H9 (cell line): ENCODE measurements around the gene P2RX5. TPM values are rescaled to one million over a fixed set of nuclear protein-coding genes. Genes with fewer than 3 reads are reported as not detected.

Source experiments
- DNase-seq: peaks from one replicate; pipeline ENCODE4 v3.0.0-alpha.2; 2017
- H2AFZ ChIP-seq: one replicate; pipeline ENCODE4 v1.6.1; 2013; ENCODE audit warnings: mild to moderate bottlenecking, low read length, control low read depth, moderate library complexity
- H2AK5ac ChIP-seq: 2 replicates; pipeline ENCODE4 v1.6.1; 2013; ENCODE audit warnings: low read length, control low read depth, mixed read lengths; ENCODE audit not compliant: insufficient read length
- H2BK120ac ChIP-seq: one replicate; pipeline ENCODE4 v1.6.1; 2013; ENCODE audit warnings: low read depth, mild to moderate bottlenecking, low read length, control low read depth, inconsistent platforms; ENCODE audit not compliant: poor library complexity, severe bottlenecking
- H2BK12ac ChIP-seq: 2 replicates; pipeline ENCODE4 v1.6.1; 2013; ENCODE audit warnings: low read length, control low read depth, mixed read lengths, low read depth; ENCODE audit not compliant: insufficient read length
- H2BK15ac ChIP-seq: 2 replicates; pipeline ENCODE4 v1.6.1; 2013; ENCODE audit warnings: low read depth, low read length, control low read depth
- H2BK20ac ChIP-seq: one replicate; pipeline ENCODE4 v1.6.1; 2013; ENCODE audit warnings: low read depth, mild to moderate bottlenecking, low read length, control low read depth, inconsistent platforms; ENCODE audit not compliant: poor library complexity, severe bottlenecking
- H2BK5ac ChIP-seq: 2 replicates; pipeline ENCODE4 v1.6.1; 2013; ENCODE audit warnings: low read length, control low read depth, mixed read lengths; ENCODE audit not compliant: insufficient read length
- H3K14ac ChIP-seq: 2 replicates; pipeline ENCODE4 v1.6.1; 2013; ENCODE audit warnings: low read length, control low read depth; ENCODE audit not compliant: insufficient read depth
- H3K18ac ChIP-seq: 2 replicates; pipeline ENCODE4 v1.6.1; 2013; ENCODE audit warnings: low read depth, mild to moderate bottlenecking, mixed read lengths, low read length, control low read depth; ENCODE audit not compliant: insufficient read length
- H3K23ac ChIP-seq: 2 replicates; pipeline ENCODE4 v1.6.1; 2013; ENCODE audit warnings: low read length, control low read depth, mixed read lengths, low read depth; ENCODE audit not compliant: insufficient read length
- H3K23me2 ChIP-seq: 2 replicates; pipeline ENCODE4 v1.6.1; 2013; ENCODE audit warnings: low read depth, mild to moderate bottlenecking, mixed read lengths, low read length, control low read depth; ENCODE audit not compliant: insufficient read length, poor library complexity, severe bottlenecking
- H3K27ac ChIP-seq: 2 replicates; pipeline ENCODE4 v1.5.1; 2013; ENCODE audit warnings: low read length, control low read depth, mixed read lengths, low read depth; ENCODE audit not compliant: insufficient read length
- H3K27me3 ChIP-seq: 2 replicates; pipeline ENCODE4 v1.6.1; 2013; ENCODE audit warnings: low read length, control low read depth, inconsistent platforms; ENCODE audit not compliant: insufficient read depth
- H3K4ac ChIP-seq: 2 replicates; pipeline ENCODE4 v1.6.1; 2013; ENCODE audit warnings: low read depth, mild to moderate bottlenecking, control low read depth, inconsistent platforms, low read length, moderate library complexity
- H3K4me1 ChIP-seq: 2 replicates; pipeline ENCODE4 v1.6.1; 2013; ENCODE audit warnings: low read length, control low read depth, inconsistent platforms; ENCODE audit not compliant: insufficient read depth
- H3K4me2 ChIP-seq: 2 replicates; pipeline ENCODE4 v1.6.1; 2013; ENCODE audit warnings: low read length, control low read depth, mixed read lengths; ENCODE audit not compliant: insufficient read length, insufficient read depth
- H3K56ac ChIP-seq: 2 replicates; pipeline ENCODE4 v1.6.1; 2013; ENCODE audit warnings: low read depth, mild to moderate bottlenecking, mixed read lengths, low read length, control low read depth; ENCODE audit not compliant: insufficient read length
- H3K79me1 ChIP-seq: 2 replicates; pipeline ENCODE4 v1.6.1; 2013; ENCODE audit warnings: low read depth, mild to moderate bottlenecking, moderate library complexity, low read length, control low read depth, inconsistent platforms; ENCODE audit not compliant: insufficient read depth, poor library complexity, severe bottlenecking
- H3K79me2 ChIP-seq: 2 replicates; pipeline ENCODE4 v1.6.1; 2013; ENCODE audit warnings: low read length, control low read depth, inconsistent platforms; ENCODE audit not compliant: insufficient read depth
- H3K9ac ChIP-seq: 2 replicates; pipeline ENCODE4 v1.6.1; 2013; ENCODE audit warnings: low read length, control low read depth, mixed read lengths; ENCODE audit not compliant: insufficient read length; ENCODE audit errors: extremely low read depth
- H3K9me3 ChIP-seq: one replicate; pipeline ENCODE4 v1.6.1; 2013; ENCODE audit warnings: low read depth, low read length, inconsistent platforms; ENCODE audit not compliant: control insufficient read depth
- H3T11ph ChIP-seq: one replicate; pipeline ENCODE4 v1.6.1; 2013; ENCODE audit warnings: mild to moderate bottlenecking, low read length, control low read depth, inconsistent platforms
- H4K20me1 ChIP-seq: one replicate; pipeline ENCODE4 v1.6.1; 2013; ENCODE audit not compliant: control insufficient read depth, insufficient read length, insufficient read depth
- H4K5ac ChIP-seq: 2 replicates; pipeline ENCODE4 v1.6.1; 2013; ENCODE audit warnings: low read depth, mild to moderate bottlenecking, mixed read lengths, low read length, control low read depth; ENCODE audit not compliant: insufficient read length
- H4K8ac ChIP-seq: replicated peaks from 2 replicates; pipeline ENCODE4 v1.6.1; 2013; ENCODE audit warnings: low read length, control low read depth, mixed read lengths, low read depth; ENCODE audit not compliant: insufficient read length
- H4K91ac ChIP-seq: 2 replicates; pipeline ENCODE4 v1.6.1; 2013; ENCODE audit warnings: low read depth, mild to moderate bottlenecking, moderate library complexity, mixed read lengths, low read length, control low read depth; ENCODE audit not compliant: insufficient read length
- H3K27ac Mint-ChIP-seq, 3 experiments: 2 replicates in 2 of 3; 3 replicates in 1 of 3; pipeline ENCODE4 v1.8.0; 2020 to 2021; ENCODE audit warnings: mixed read lengths in 3 of 3, mild to moderate bottlenecking in 1 of 3, moderate library complexity in 1 of 3
- H3K27me3 Mint-ChIP-seq: 2 replicates; pipeline ENCODE4 v1.8.0; 2021; ENCODE audit warnings: low read depth, mild to moderate bottlenecking, moderate library complexity, mixed read lengths
- H3K36me3 Mint-ChIP-seq, 3 experiments: 2 replicates in 2 of 3; 3 replicates in 1 of 3; pipeline ENCODE4 v1.8.0; 2020 to 2021; ENCODE audit warnings: low read depth in 3 of 3, mixed read lengths in 3 of 3; ENCODE audit not compliant: insufficient read depth in 1 of 3
- H3K4me1 Mint-ChIP-seq, 2 experiments: 2 replicates each; pipeline ENCODE4 v1.8.0; 2020; ENCODE audit warnings: mixed read lengths in 2 of 2
- H3K4me3 Mint-ChIP-seq, 2 experiments: 2 replicates in 1 of 2; 3 replicates in 1 of 2; pipeline ENCODE4 v1.8.0; 2020 to 2021; ENCODE audit warnings: mild to moderate bottlenecking in 2 of 2, mixed read lengths in 2 of 2, moderate library complexity in 1 of 2
- H3K9me3 Mint-ChIP-seq, 2 experiments: 2 replicates in 1 of 2; 3 replicates in 1 of 2; pipeline ENCODE4 v1.8.0; 2020; ENCODE audit warnings: mild to moderate bottlenecking in 2 of 2, mixed read lengths in 2 of 2, moderate library complexity in 1 of 2
- WGBS: extraction: QIAGEN DNeasy Blood & Tissue Kit; methylation state at CpG from one replicate; pipeline ENCODE4 v1.1.7; 2013; ENCODE audit warnings: missing lambda C conversion rate, low lambda C conversion rate, mixed read lengths; ENCODE audit not compliant: insufficient read length; ENCODE audit errors: extremely low coverage; 5-methylcytosine and 5-hydroxymethylcytosine counted together
- total RNA-seq: library from RNA; stranded (reverse); gene quantifications from 2 replicates; pipeline ENCODE4 v1.2.1, GENCODE V29; 2021
- TF ChIP-seq, protein P1 (sequence below): fragments of 200-600 bp; sonication (generic); conservative IDR thresholded peaks from 3 replicates; pipeline ENCODE4 v1.8.0; 2021; ENCODE audit warnings: antibody characterized with exemption, mild to moderate bottlenecking

The P2RX5 gene
- total RNA-seq, 1 experiment from 2014 or later = 4.7 TPM

DNA sequence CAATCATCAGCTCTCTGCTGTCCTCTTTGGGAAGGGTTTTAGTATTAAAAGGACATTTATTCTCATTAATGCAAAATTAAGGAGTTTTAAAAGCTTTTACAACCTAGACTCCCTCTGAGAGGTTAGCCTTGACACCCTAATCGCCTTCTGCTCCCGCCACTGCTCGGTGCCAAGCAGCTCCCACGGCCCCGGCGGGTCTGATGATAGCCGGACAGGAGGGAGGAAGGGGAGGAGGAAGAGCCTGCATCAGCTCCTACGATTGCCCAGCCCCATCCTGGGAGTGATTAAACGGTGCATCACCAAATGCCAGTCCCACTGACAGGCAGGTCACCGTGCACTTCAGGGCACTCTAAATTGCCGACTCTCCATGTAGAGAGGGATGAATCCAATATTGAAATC, 68.2 kb downstream of the P2RX5 start:
- no CpG with 5 or more reads among the region's 11 CpGs for WGBS
- Histone ChIP-seq H3K4ac (no peak overlapping the region), H3K27ac (no peak overlapping the region), H2BK12ac (no peak overlapping the region), H2AK5ac (no peak overlapping the region), H3K79me1 (peaks cover 5% of the 10 kb centered on the region), H3K79me2 (0 out of 2 replicates have a peak, but pooled peaks cover 2% of the 10 kb centered on the region), H3K27me3 (no peaks in the 10 kb centered on the region), H4K5ac (no peak overlapping the region), H4K91ac (no peak overlapping the region), H2BK5ac (no peak overlapping the region), H3K23ac (no peak overlapping the region), H3K14ac (no peak overlapping the region), H3K23me2 (no peaks in the 10 kb centered on the region), H3T11ph (no peak overlapping the region), H4K8ac (no peak overlapping the region), H2AFZ (no peak overlapping the region), H3K56ac (no peak overlapping the region), H3K18ac (no peak overlapping the region), H3K4me1 (no peaks in the 10 kb centered on the region), H2BK15ac (no peak overlapping the region), H3K9me3 (no peaks in the 10 kb centered on the region), H4K20me1 (no peaks in the 10 kb centered on the region), H3K4me2 (no peak overlapping the region), H3K9ac (no peak overlapping the region), H2BK120ac (no peak overlapping the region), H2BK20ac (no peak overlapping the region)
- TF ChIP-seq, protein P1, sequence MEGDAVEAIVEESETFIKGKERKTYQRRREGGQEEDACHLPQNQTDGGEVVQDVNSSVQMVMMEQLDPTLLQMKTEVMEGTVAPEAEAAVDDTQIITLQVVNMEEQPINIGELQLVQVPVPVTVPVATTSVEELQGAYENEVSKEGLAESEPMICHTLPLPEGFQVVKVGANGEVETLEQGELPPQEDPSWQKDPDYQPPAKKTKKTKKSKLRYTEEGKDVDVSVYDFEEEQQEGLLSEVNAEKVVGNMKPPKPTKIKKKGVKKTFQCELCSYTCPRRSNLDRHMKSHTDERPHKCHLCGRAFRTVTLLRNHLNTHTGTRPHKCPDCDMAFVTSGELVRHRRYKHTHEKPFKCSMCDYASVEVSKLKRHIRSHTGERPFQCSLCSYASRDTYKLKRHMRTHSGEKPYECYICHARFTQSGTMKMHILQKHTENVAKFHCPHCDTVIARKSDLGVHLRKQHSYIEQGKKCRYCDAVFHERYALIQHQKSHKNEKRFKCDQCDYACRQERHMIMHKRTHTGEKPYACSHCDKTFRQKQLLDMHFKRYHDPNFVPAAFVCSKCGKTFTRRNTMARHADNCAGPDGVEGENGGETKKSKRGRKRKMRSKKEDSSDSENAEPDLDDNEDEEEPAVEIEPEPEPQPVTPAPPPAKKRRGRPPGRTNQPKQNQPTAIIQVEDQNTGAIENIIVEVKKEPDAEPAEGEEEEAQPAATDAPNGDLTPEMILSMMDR = no peak
- H3K4me3 Mint-ChIP-seq = no peak overlapping the region
- no peaks in the 10 kb centered on the region for H3K27me3 Mint-ChIP-seq
- H3K9me3 Mint-ChIP-seq = no peaks in the 10 kb centered on the region
- no peak for DNase-seq
- peaks cover 32 to 72% (median 70%) of the 10 kb centered on the region in 3 experiments; a peak in 6 of 7 replicates for H3K36me3 Mint-ChIP-seq
- H3K27ac Mint-ChIP-seq = no peak overlapping the region
- no peaks in the 10 kb centered on the region for H3K4me1 Mint-ChIP-seq
